Measurements from ENCODE around the gene NAA10.

The NAA10 gene

DNA sequence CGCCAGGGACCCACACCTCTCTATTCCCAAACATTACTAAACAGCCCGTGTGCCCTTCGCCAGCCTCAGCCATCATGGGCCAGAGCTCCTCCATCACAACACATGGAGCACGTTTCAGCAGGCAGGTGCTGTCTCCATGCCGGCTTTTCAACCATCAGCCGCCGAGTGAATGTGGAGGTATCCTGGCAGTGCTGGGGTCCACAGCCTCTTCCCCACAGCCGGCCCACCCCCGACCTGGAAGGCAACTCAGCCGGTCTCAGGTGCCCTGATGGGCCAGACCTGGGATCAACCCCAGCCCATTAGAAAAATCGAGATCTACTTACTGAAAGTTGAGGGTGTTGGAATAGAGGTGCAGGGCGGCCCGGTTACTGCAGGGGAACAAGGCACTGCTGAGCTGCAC lies 3.1 kb downstream of the NAA10 start:
- H3K27me3 Mint-ChIP-seq (ENCODE audit: low read depth), result no peaks in the 10 kb centered on the region
- peak overlapping the region; percentile 24 for H3K27ac Mint-ChIP-seq
- peaks cover 15% of the 10 kb centered on the region for H3K4me1 Mint-ChIP-seq (ENCODE audit: low read depth)
- peaks cover 8% of the 10 kb centered on the region for H3K36me3 Mint-ChIP-seq (ENCODE audit: low read depth)
- H3K4me3 Mint-ChIP-seq, result no peak overlapping the region
- no peaks in the 10 kb centered on the region for H3K9me3 Mint-ChIP-seq

DNA sequence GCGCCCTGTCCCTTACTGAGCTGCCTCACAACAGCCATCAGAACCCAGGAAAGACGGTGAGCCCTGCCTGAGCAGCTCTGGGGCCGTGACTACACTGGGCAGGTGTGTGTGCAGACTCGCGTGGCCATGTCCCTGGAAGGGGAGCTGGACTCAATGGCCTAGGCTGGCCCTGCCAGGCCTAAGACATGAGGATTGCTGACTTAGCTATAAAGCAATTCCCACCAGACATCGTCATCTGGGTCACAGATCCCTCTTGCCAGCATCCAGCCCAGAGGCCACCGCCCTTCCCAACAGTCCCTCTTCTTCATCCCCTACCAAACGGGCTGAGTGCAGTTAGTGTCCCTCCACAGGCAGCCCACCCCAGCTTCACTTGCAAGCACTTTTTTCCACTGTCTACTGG lies 3.7 kb downstream of the NAA10 start:
- H3K9me3 Mint-ChIP-seq, result no peaks in the 10 kb centered on the region
- H3K27ac Mint-ChIP-seq, result no peak overlapping the region
- H3K27me3 Mint-ChIP-seq (ENCODE audit: low read depth), result no peaks in the 10 kb centered on the region
- H3K4me3 Mint-ChIP-seq, result no peak overlapping the region
- H3K36me3 Mint-ChIP-seq (ENCODE audit: low read depth), result peaks cover 9% of the 10 kb centered on the region
- peaks cover 15% of the 10 kb centered on the region for H3K4me1 Mint-ChIP-seq (ENCODE audit: low read depth)

DNA sequence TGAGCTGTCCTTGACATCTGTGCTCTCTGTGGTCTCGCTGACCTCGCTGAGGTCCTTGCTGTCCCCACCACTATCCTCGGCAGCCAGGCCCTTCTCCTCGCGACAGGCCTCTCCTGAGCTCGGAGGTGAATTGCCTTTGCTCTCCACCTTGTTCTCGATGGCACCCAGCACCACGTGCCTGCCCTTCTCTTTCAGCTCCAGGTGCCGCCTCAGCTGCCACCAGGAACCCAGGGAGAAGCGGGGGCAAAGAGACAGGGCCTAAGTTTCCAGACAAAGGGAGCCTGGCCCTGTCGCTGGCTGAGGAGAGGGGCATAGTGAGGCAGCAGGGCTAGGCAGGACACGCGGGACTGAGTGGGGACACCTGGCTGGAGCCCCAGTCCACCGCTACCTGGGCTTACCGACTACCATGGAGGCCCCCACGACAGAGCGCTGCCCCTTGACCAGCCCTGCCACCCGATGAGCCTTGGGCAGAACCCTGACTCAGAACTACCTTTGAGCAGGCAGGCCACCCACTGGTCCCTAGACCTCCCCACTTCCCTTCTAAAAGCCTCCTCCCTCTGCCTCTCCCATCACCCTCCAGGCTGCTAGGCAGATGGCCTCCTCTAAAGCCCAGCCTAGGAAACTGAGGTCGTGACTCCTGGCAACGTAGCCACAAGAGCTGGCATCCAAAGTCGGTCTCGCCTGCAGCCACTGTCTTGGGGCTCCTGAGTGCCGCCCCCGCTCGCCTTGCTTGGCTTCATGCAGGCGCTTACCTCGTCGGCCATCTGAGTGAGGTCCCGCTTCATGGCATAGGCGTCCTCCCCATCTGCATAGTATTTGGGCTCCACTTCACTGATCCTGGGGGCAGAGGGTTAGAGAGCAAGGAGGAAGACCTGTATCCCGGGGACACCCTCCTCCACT lies 4.6 kb downstream of the NAA10 start:
- Mint-ChIP-seq H3K36me3 (ENCODE audit: low read depth) (peaks cover 12% of the 10 kb centered on the region), H3K27me3 (ENCODE audit: low read depth) (no peaks in the 10 kb centered on the region), H3K9me3 (no peaks in the 10 kb centered on the region), H3K4me1 (ENCODE audit: low read depth) (peaks cover 14% of the 10 kb centered on the region), H3K4me3 (no peak overlapping the region), H3K27ac (no peak overlapping the region)

DNA sequence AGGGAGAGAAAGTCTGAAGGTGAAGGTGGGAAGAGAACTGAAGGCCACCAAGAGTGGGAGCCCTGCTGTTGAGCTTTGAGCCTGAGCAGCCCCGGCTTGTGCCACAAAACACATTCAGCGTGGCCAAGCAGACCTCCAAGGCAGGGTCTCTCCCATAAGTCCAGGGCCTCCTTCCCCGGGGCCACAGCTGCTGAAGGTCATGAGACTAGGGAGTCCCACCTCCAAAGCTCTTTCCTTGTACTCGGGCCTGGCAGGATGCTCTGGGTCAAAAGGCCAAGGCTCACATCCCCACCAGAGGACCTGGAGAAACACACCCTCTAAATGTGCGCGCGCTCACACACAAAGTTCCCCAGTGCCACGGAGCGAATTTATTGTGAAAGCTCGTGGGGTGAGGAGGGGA lies 5.3 kb downstream of the NAA10 start:
- Mint-ChIP-seq H3K4me1 (ENCODE audit: low read depth) (peaks cover 14% of the 10 kb centered on the region), H3K9me3 (no peaks in the 10 kb centered on the region), H3K27ac (peak overlapping the region; percentile 55), H3K27me3 (ENCODE audit: low read depth) (no peaks in the 10 kb centered on the region), H3K36me3 (ENCODE audit: low read depth) (peaks cover 13% of the 10 kb centered on the region), H3K4me3 (no peak overlapping the region)

DNA sequence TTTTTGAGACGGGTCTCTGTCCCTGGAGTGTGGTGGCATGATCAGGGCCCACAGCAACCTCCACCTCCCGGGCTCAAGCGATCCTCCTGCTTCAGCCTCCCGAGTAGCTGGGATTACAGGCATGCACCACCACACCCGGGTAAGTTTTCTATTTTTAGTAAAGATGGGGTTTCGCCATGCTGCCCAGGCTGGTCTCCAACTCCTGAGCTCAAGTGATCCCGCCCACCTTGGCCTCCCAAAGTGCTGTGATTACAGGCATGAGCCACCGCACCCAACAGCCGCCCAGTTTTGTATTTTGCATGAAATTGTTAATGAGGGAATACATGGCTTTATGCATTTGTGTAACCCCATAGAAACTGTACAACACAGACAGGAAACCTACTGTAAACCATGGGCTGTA lies 6.0 kb downstream of the NAA10 start:
- no peaks in the 10 kb centered on the region for H3K27me3 Mint-ChIP-seq (ENCODE audit: low read depth)
- H3K27ac Mint-ChIP-seq, result peak overlapping the region; percentile 59
- H3K9me3 Mint-ChIP-seq, result no peaks in the 10 kb centered on the region
- peaks cover 16% of the 10 kb centered on the region for H3K36me3 Mint-ChIP-seq (ENCODE audit: low read depth)
- peak overlapping the region; percentile 57 for H3K4me3 Mint-ChIP-seq
- peaks cover 13% of the 10 kb centered on the region for H3K4me1 Mint-ChIP-seq (ENCODE audit: low read depth)

DNA sequence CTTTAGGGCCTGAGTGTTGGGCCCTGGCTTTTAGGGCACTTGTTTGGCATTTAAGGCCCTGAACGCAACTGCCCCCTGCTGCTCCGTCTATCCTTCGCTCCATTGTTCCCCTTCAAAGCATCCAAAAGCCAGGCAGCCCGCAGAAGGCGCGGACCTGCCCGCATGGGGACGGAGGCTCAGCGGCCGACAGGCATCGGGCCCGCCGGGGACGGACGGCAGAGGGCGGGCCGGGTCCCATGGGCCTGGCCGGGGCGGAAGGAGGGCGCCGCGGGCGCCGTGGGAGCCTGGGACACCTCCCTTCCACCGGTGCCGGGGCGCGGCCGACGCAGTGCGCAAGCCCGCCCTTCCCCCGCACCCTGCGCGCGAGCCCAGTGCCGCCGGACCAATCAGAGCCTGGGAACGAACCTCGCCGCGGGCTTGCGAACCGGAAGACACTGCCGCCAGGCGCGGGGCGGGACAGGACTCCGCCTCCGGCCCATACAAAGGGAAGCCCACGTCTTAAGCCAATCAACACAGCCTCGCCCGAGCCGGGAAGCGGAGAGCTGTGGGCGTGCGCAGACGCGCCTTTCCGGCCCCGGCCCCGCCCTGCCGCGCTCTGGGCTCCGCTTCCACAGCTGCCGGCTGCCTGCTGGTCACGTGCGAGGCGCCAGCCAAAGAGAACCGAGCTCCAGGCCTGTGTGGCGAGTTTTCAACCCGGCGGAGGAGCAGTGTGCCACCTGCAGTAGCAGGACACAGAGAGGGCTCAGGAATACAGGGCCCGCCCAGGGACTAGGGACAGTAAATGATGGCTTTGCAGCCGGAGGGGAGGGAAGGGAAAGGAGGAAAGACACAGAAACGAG lies 6.7 kb downstream of the NAA10 start:
- Mint-ChIP-seq H3K36me3 (ENCODE audit: low read depth) (peaks cover 20% of the 10 kb centered on the region), H3K9me3 (no peaks in the 10 kb centered on the region), H3K27ac (peak overlapping the region; percentile 97)

DNA sequence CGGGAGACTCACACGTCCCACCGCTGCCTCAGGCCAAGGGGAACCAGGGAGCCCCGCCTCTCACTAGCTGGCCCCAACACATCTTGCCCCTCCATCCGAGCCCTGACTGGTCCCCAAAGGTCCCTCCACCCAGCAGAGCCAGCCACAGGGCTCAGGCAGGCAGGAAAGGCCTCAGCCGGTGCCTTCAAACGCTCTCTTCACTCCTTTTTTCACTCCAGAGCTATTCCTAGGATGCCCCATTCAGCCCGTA lies 7.2 kb downstream of the NAA10 start:
- Mint-ChIP-seq H3K4me1 (ENCODE audit: low read depth) (peaks cover 18% of the 10 kb centered on the region), H3K27ac (peak overlapping the region; percentile 97), H3K4me3 (peak overlapping the region; percentile 85), H3K9me3 (no peaks in the 10 kb centered on the region), H3K36me3 (ENCODE audit: low read depth) (peaks cover 21% of the 10 kb centered on the region), H3K27me3 (ENCODE audit: low read depth) (no peaks in the 10 kb centered on the region)

More for the DNA sequence above, 6.7 kb downstream of the NAA10 start:
- H3K4me1 Mint-ChIP-seq (ENCODE audit: low read depth), result peaks cover 15% of the 10 kb centered on the region
- H3K4me3 Mint-ChIP-seq, result peak overlapping the region; percentile 94
- no peaks in the 10 kb centered on the region for H3K27me3 Mint-ChIP-seq (ENCODE audit: low read depth)

DNA sequence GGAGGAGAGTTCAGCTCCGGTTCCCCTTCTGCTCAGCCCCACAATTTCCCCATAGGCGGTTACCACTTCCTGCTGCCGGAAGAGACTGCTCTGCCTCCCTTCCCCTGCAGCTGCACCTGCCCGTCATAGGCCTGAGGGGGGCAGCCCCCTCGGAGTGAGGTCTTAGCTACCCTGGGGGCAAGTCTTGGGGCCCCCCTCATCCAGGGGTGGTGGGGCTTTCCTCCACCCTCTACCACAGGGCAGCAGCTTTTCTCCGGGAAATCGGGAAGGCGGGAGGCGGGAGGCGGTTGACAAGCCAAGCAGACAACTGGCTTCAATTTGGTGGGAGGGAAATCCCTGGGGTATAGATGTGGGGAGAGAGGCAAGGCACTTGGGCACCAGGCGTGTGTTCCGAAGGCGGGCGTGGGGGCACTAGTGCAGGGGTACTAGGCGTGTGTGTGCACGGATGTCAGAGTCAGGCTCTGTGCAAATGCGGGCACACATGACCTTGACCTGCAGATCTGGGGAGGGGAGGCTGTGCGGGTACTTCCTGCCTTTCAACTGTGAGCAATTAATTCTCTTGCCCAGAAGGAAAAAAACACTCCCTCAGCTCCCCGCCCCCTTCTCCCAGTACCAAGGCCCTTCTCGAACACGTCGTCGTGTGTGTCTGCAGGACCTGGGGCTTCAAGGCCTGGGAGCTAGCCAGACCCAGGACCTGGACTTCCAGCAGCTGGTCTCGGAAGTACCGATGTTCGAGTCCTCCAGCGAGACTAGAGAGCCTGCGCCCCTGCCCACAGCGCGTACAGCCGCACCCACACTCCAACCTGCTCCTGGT lies 7.8 kb downstream of the NAA10 start:
- peaks cover 25% of the 10 kb centered on the region for H3K36me3 Mint-ChIP-seq (ENCODE audit: low read depth)
- H3K4me3 Mint-ChIP-seq, result peak overlapping the region; percentile 85
- H3K4me1 Mint-ChIP-seq (ENCODE audit: low read depth), result peaks cover 23% of the 10 kb centered on the region
- H3K27ac Mint-ChIP-seq, result peak overlapping the region; percentile 97
- H3K27me3 Mint-ChIP-seq (ENCODE audit: low read depth), result no peaks in the 10 kb centered on the region
- H3K9me3 Mint-ChIP-seq, result no peaks in the 10 kb centered on the region

DNA sequence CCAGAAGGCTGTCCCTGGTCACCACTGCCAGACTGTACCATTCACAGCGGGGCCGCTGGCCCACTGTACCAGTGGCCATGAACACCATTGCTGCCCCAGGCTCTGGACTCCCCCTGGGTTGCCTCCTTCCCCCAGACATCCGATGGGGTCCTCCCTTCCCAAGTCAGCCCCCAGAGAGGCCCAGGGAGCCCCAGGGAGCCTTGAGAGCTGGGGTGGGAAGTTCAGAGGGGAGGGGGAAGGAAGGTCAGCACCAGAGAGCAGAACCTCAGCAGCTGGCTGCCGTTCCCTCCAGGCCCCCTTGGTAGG lies 8.3 kb downstream of the NAA10 start:
- no peaks in the 10 kb centered on the region for H3K9me3 Mint-ChIP-seq
- peak overlapping the region; percentile 97 for H3K27ac Mint-ChIP-seq
- H3K4me1 Mint-ChIP-seq (ENCODE audit: low read depth), result peaks cover 24% of the 10 kb centered on the region
- peak overlapping the region; percentile 85 for H3K4me3 Mint-ChIP-seq
- H3K27me3 Mint-ChIP-seq (ENCODE audit: low read depth), result no peaks in the 10 kb centered on the region
- peaks cover 22% of the 10 kb centered on the region for H3K36me3 Mint-ChIP-seq (ENCODE audit: low read depth)

DNA sequence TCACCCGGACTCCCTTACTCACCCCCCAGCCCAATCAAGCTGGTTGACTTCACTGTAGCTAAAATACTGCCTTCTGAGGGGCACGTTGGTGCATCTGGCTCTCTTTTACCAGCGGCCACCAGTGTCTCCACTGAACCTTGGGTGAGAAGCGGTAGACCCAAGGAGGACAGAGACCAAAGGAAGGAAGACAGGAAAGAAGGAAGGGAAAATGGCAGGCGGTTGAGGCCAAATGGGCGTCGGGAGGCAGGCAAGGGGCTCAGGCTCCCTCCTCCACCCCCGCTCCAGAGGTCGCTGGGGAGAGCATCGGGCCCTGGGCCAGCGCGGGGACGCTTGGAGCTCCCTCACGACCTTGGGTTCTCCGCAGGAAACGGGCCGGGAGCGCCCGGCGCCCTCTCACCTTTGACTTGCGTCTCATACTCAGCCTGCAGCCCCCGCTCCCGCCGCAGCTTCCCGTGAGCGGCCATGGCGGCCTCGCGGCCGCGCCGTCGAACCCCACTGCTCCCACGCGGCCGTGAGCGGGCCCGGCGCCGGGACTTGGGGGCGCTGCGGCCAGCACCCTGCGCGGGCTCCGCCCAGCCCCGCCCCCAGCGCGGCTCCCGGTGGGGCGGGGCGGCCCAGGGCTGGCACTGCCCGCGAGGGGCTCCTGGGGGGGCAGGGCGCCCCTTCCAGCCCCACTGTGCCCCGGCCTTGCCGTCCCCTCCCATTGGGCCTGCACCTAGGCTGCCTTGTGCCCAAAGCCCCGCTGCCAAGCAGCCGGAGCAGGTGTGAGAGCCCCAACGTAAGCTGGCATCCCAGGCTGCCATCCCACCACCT lies 8.9 kb downstream of the NAA10 start, which contains the start of gene ARHGAP4:
TSS of gene ARHGAP4 (minus strand) at position 526 of the 813 bp plus-strand sequence. CDS start at position 464, 62 bp downstream.
- no peaks in the 10 kb centered on the region for H3K9me3 Mint-ChIP-seq
- H3K36me3 Mint-ChIP-seq (ENCODE audit: low read depth), result peaks cover 20% of the 10 kb centered on the region
- peaks cover 23% of the 10 kb centered on the region for H3K4me1 Mint-ChIP-seq (ENCODE audit: low read depth)

DNA sequence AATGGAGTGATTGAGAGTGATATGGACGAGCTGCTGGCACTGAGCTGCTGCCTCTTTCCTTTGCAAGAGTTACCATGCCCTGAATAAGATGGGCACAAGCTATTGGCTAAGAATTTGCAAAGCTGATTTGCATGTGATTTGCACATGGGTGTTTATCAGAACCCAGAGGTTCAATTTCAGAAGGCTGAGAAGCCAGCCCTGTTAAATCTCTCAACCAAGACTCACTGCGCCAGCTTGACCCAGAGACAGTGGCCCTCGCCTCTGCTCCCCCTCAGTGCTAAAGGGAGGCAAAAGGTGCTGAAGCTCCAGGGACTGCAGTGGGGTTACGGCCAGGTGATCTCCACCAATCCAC lies 9.5 kb downstream of the NAA10 start:
- Mint-ChIP-seq H3K4me1 (ENCODE audit: low read depth) (peaks cover 23% of the 10 kb centered on the region), H3K9me3 (no peaks in the 10 kb centered on the region), H3K36me3 (ENCODE audit: low read depth) (peaks cover 20% of the 10 kb centered on the region), H3K4me3 (peak overlapping the region; percentile 96), H3K27me3 (ENCODE audit: low read depth) (no peaks in the 10 kb centered on the region), H3K27ac (peak overlapping the region; percentile 93)

More for the DNA sequence above, 8.9 kb downstream of the NAA10 start, which contains the start of gene ARHGAP4:
- Mint-ChIP-seq H3K27me3 (ENCODE audit: low read depth) (no peaks in the 10 kb centered on the region), H3K27ac (peak within 1 kb of the TSS; percentile 97), H3K4me3 (peak within 1 kb of the TSS; percentile 96)

DNA sequence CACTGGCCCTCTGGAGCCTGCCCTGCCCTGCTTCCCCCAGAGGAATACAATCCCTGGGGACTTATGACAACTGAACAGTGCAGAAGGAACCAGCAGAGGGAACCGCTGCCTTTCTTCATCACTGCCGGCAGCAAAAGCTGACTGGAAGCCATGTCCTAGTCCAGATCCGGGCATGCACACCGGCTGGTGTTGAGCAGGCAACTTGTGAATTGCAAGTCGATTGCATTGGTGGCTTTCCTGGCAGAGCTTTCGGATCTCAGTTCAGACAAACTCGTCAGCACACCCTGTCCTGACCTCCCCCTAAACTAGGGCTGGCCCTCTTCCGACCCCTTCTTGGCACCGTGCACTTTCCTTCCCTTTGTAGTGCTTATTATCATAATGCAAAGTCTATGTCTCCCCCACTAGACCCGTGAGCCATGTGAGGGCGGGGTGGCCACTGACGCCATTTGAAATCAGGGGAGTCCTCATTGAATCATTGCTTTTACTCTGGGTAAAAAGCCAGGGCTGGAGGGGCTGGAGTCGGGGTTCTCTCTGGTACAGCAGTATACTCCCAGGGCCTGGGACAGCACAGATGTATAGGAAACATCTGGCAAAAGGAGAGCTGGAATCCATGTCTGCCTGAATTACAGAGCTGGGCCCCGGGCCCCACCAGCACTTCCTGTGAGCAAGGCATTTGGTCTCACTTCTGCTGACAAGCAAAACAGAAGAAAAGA lies 10.5 kb downstream of the NAA10 start:
- Mint-ChIP-seq H3K27ac (peak overlapping the region; percentile 80), H3K4me1 (ENCODE audit: low read depth) (peaks cover 23% of the 10 kb centered on the region), H3K27me3 (ENCODE audit: low read depth) (no peaks in the 10 kb centered on the region), H3K9me3 (no peaks in the 10 kb centered on the region), H3K4me3 (peak overlapping the region; percentile 96), H3K36me3 (ENCODE audit: low read depth) (peaks cover 27% of the 10 kb centered on the region)

All from T-helper 1 cell treated with Interleukin-12 subunit alpha and Interleukin-12 subunit beta and Interleukin-4 antibody, amounts not matched to agents 30 μg/mL and 1 μg/mL, for 36 hours (primary cell).